Neural cell (in vitro differentiated cells): ENCODE data around the gene ARHGAP20. TPM values are rescaled to one million over a fixed set of nuclear protein-coding genes. Genes with fewer than 3 reads are reported as not detected.

Experiments
- H2AFZ ChIP-seq: fragments of 200-600, 300-800 bp; sonication (generic), shearing (Covaris generic); 2 replicates; pipeline ENCODE4 v1.6.0; 2014; ENCODE audit warnings: low read depth, mild to moderate bottlenecking, antibody characterized with exemption, low read length, moderate library complexity
- H3F3A ChIP-seq: fragments of 200-600 bp; shearing (Covaris generic); 2 replicates; pipeline ENCODE4 v1.6.1; 2016; ENCODE audit warnings: mild to moderate bottlenecking, moderate library complexity, mixed read lengths, antibody characterized with exemption, low read length; ENCODE audit not compliant: insufficient read depth, poor library complexity, severe bottlenecking
- H3K27ac ChIP-seq: fragments of 200-600, 300-800 bp; sonication (generic), shearing (Covaris generic); 2 replicates; pipeline ENCODE4 v1.5.1; 2014; ENCODE audit warnings: mild to moderate bottlenecking, low read length, moderate library complexity
- H3K27me3 ChIP-seq: fragments of 300-800, 200-600 bp; sonication (generic), shearing (Covaris generic); 2 replicates; pipeline ENCODE4 v1.6.0; 2014; ENCODE audit warnings: mild to moderate bottlenecking, low read depth, low read length, moderate library complexity; ENCODE audit not compliant: insufficient read depth
- H3K36me3 ChIP-seq: fragments of 300-800, 200-600 bp; sonication (generic), shearing (Covaris generic); 2 replicates; pipeline ENCODE4 v1.5.1; 2014; ENCODE audit warnings: mild to moderate bottlenecking, antibody characterized with exemption, low read length, moderate library complexity; ENCODE audit not compliant: insufficient read depth
- H3K4me2 ChIP-seq: fragments of 300-800, 200-600 bp; sonication (generic), shearing (Covaris generic); 2 replicates; pipeline ENCODE4 v1.6.0; 2014; ENCODE audit warnings: mild to moderate bottlenecking, low read length
- H3K4me3 ChIP-seq: fragments of 300-800, 200-600 bp; sonication (generic), shearing (Covaris generic); 2 replicates; pipeline ENCODE4 v1.5.1; 2014; ENCODE audit warnings: mild to moderate bottlenecking, low read length, moderate library complexity
- H3K79me2 ChIP-seq: fragments of 200-600 bp; shearing (Covaris generic); replicated peaks from 2 replicates; pipeline ENCODE4 v1.6.0; 2014; ENCODE audit warnings: mild to moderate bottlenecking, low read length, moderate library complexity; ENCODE audit not compliant: insufficient read depth
- H3K9ac ChIP-seq: fragments of 300-800, 200-600 bp; sonication (generic), shearing (Covaris generic); 2 replicates; pipeline ENCODE4 v1.6.1; 2016; ENCODE audit warnings: mild to moderate bottlenecking, low read length, mixed read lengths
- H3K9me2 ChIP-seq: fragments of 200-600 bp; shearing (Covaris generic); 2 replicates; pipeline ENCODE4 v1.6.1; 2016; ENCODE audit warnings: mild to moderate bottlenecking, low read length, mixed read lengths; ENCODE audit not compliant: insufficient read depth
- H3K9me3 ChIP-seq: fragments of 200-600, 300-800 bp; sonication (generic), shearing (Covaris generic); 2 replicates; pipeline ENCODE4 v1.6.1; 2016; ENCODE audit warnings: mild to moderate bottlenecking, mixed run types, low read length, moderate library complexity, mixed read lengths
- H4K20me1 ChIP-seq: fragments of 200-600 bp; shearing (Covaris generic); 2 replicates; pipeline ENCODE4 v1.6.1; 2016; ENCODE audit warnings: mild to moderate bottlenecking, mixed run types; ENCODE audit not compliant: insufficient read depth
- CTCF ChIP-seq: fragments of 450-650 bp; IDR thresholded peaks from 2 replicates; pipeline ENCODE4 v1.5.1; 2014; ENCODE audit warnings: antibody characterized with exemption, mild to moderate bottlenecking, moderate library complexity; ENCODE audit not compliant: poor library complexity, severe bottlenecking
- EP300 ChIP-seq: fragments of 450-650 bp; conservative IDR thresholded peaks from 2 replicates; pipeline ENCODE4 v1.6.1; 2014; ENCODE audit warnings: antibody characterized with exemption, mild to moderate bottlenecking, moderate library complexity; ENCODE audit not compliant: poor library complexity, severe bottlenecking
- EZH2 ChIP-seq: fragments of 200-600, 300-800 bp; shearing (Covaris generic), sonication (generic); IDR thresholded peaks from 2 replicates; pipeline ENCODE4 v1.6.1; 2014; ENCODE audit warnings: antibody characterized with exemption, low read length, borderline replicate concordance, mild to moderate bottlenecking; ENCODE audit not compliant: insufficient read depth, poor library complexity, severe bottlenecking
- MXI1 ChIP-seq: fragments of 450-650 bp; conservative IDR thresholded peaks from 2 replicates; pipeline ENCODE4 v1.6.1; 2014; ENCODE audit warnings: antibody characterized with exemption, mild to moderate bottlenecking; ENCODE audit not compliant: poor library complexity, severe bottlenecking
- POLR2AphosphoS5 ChIP-seq: IDR thresholded peaks from 2 replicates; pipeline ENCODE4 v1.6.1; 2012
- RAD21 ChIP-seq: fragments of 450-650 bp; conservative IDR thresholded peaks from 2 replicates; pipeline ENCODE4 v1.6.1; 2014; ENCODE audit warnings: antibody characterized with exemption, mild to moderate bottlenecking, moderate library complexity
- REST ChIP-seq: IDR thresholded peaks from 2 replicates; pipeline ENCODE4 v1.6.1; 2012; ENCODE audit warnings: borderline replicate concordance
- SMC3 ChIP-seq: fragments of 450-650 bp; conservative IDR thresholded peaks from 2 replicates; pipeline ENCODE4 v1.6.1; 2014; ENCODE audit warnings: antibody characterized with exemption, mild to moderate bottlenecking, moderate library complexity; ENCODE audit not compliant: poor library complexity
- TAF1 ChIP-seq: IDR thresholded peaks from 2 replicates; pipeline ENCODE4 v1.6.1; 2012; ENCODE audit warnings: low read depth
- polyA plus RNA-seq: library from polyadenylated mRNA; depleted of rRNA; stranded (reverse); fragments of >200 nt; gene quantifications from 2 replicates; pipeline ENCODE4 v1.2.3, GENCODE V29; 2014

ARHGAP20 gene
- polyA plus RNA-seq, 1 donor from 2014 or later: 1.2 TPM

DNA sequence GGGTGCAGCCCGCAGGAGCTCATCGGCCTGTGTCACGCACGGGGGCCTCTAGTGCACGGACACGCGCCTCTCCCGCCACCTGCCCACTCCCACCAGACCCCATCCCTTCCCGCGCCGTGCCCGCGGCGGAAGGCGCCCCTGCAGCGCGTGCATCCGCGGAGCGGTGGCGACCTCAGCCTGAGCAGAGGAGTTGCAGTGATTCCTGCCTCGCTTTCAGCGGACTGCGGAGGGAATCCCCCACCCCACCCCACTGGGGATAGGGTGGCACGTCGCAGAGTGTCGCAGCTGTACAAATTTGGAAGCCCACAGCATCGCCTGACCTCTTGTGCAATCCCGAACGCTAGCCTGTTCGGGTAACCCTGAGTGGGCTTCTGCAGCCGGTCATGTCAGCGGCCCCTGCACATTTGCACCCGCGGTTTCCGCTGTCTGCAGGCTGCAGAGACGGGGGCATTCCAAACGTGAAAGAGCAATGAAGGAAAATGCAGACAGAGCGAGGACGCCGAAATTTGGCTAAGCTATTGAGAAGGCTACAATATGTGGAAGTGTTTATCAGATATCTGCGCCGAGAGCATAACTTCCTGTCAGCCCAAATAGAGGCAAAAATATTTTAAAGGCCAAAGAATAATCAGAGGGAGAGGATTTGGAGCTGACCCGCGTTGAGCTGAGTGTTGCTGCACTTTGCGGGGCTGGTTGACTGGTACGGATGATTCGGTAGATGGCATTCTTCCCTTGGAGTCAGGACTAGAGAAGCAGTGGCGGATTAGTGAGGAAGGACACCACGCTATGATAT, 617 bp upstream of the ARHGAP20 start:
- peak overlapping the region; percentile 82 for H3K4me3 ChIP-seq
- no peaks in the 10 kb centered on the region for H3K79me2 ChIP-seq
- no peaks in the 10 kb centered on the region for H3K9me2 ChIP-seq
- no peaks in the 10 kb centered on the region for H3K9me3 ChIP-seq
- H2AFZ ChIP-seq: no peak overlapping the region
- no peaks in the 10 kb centered on the region for H3K36me3 ChIP-seq
- no peak for TF ChIP-seq EZH2
- no peak for TF ChIP-seq TAF1
- peak; percentile 37 for TF ChIP-seq CTCF
- TF ChIP-seq MXI1: peak; percentile 62
- no peak for TF ChIP-seq POLR2AphosphoS5
- no peak for TF ChIP-seq SMC3
- TF ChIP-seq EP300: no peak
- no peak for TF ChIP-seq REST
- peak; percentile 57 for TF ChIP-seq RAD21
- H3K4me2 ChIP-seq: peak overlapping the region; percentile 67
- no peaks in the 10 kb centered on the region for H4K20me1 ChIP-seq
- peak overlapping the region; percentile 65 for H3K9ac ChIP-seq
- H3K27me3 ChIP-seq: peaks cover 74% of the 10 kb centered on the region
- H3F3A ChIP-seq: no peaks in the 10 kb centered on the region
- peak overlapping the region; percentile 44 for H3K27ac ChIP-seq

- no peak overlapping the region for H3K27ac ChIP-seq
- TF ChIP-seq CTCF (no peak), POLR2AphosphoS5 (no peak), REST (no peak), SMC3 (no peak), EP300 (no peak), MXI1 (no peak), TAF1 (no peak), EZH2 (no peak), RAD21 (no peak)
- H3K36me3 ChIP-seq: no peaks in the 10 kb centered on the region
- no peaks in the 10 kb centered on the region for H3K9me3 ChIP-seq
- H3F3A ChIP-seq: no peaks in the 10 kb centered on the region
- H4K20me1 ChIP-seq: no peaks in the 10 kb centered on the region
- H3K9me2 ChIP-seq: no peaks in the 10 kb centered on the region
- H3K9ac ChIP-seq: peak overlapping the region; percentile 65
- H3K4me3 ChIP-seq: peak overlapping the region; percentile 82
- peak overlapping the region; percentile 11 for H3K4me2 ChIP-seq
- peaks cover 64% of the 10 kb centered on the region for H3K27me3 ChIP-seq
- no peaks in the 10 kb centered on the region for H3K79me2 ChIP-seq
- peak overlapping the region; percentile 30 for H2AFZ ChIP-seq
Observed at GRCh38 chr11:110711448-110711775, 825 bp downstream of the ARHGAP20 start.
